A549 treated with GW870086 at 1 μM for 4 hours (cell line): Measurements from ENCODE around the gene HPS5. TPM values are rescaled to one million over a fixed set of nuclear protein-coding genes. Genes with fewer than 3 reads are reported as not detected.

ENCODE experiments used
- total RNA-seq: library from RNA; stranded (reverse); fragments of 200-300 nt; extraction: Qiagen RNA extraction; gene quantifications from 5 replicates; pipeline ENCODE4 v1.2.3, GENCODE V29; 2022; ENCODE audit warnings: low read depth

Gene HPS5, protein sequence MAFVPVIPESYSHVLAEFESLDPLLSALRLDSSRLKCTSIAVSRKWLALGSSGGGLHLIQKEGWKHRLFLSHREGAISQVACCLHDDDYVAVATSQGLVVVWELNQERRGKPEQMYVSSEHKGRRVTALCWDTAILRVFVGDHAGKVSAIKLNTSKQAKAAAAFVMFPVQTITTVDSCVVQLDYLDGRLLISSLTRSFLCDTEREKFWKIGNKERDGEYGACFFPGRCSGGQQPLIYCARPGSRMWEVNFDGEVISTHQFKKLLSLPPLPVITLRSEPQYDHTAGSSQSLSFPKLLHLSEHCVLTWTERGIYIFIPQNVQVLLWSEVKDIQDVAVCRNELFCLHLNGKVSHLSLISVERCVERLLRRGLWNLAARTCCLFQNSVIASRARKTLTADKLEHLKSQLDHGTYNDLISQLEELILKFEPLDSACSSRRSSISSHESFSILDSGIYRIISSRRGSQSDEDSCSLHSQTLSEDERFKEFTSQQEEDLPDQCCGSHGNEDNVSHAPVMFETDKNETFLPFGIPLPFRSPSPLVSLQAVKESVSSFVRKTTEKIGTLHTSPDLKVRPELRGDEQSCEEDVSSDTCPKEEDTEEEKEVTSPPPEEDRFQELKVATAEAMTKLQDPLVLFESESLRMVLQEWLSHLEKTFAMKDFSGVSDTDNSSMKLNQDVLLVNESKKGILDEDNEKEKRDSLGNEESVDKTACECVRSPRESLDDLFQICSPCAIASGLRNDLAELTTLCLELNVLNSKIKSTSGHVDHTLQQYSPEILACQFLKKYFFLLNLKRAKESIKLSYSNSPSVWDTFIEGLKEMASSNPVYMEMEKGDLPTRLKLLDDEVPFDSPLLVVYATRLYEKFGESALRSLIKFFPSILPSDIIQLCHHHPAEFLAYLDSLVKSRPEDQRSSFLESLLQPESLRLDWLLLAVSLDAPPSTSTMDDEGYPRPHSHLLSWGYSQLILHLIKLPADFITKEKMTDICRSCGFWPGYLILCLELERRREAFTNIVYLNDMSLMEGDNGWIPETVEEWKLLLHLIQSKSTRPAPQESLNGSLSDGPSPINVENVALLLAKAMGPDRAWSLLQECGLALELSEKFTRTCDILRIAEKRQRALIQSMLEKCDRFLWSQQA
- 13.8 to 16.7 TPM (median 15.5 TPM) in 5 replicates for total RNA-seq

GRCh38 chr11:18321969-18322711, at the start of gene HPS5, which contains the start of gene GTF2H1:
TSS of gene HPS5 (minus strand) at chr11:18322140. CDS start at chr11:18317858, 4,282 bp downstream.
TSS of gene GTF2H1 (plus strand) at chr11:18322567. CDS start at chr11:18333075, 10,508 bp downstream.

GRCh38 chr11:18265949-18266348, 56.0 kb downstream of the HPS5 start, which contains the start of gene SAA1:
TSS of gene SAA1 (plus strand) at chr11:18266264. CDS start at chr11:18266888, 624 bp downstream.

GRCh38 chr11:18248561-18248960, 73.4 kb downstream of the HPS5 start, which contains the start of gene SAA2:
TSS of gene SAA2 (minus strand) at chr11:18248668. CDS start at chr11:18248011, 657 bp downstream.

DNA sequence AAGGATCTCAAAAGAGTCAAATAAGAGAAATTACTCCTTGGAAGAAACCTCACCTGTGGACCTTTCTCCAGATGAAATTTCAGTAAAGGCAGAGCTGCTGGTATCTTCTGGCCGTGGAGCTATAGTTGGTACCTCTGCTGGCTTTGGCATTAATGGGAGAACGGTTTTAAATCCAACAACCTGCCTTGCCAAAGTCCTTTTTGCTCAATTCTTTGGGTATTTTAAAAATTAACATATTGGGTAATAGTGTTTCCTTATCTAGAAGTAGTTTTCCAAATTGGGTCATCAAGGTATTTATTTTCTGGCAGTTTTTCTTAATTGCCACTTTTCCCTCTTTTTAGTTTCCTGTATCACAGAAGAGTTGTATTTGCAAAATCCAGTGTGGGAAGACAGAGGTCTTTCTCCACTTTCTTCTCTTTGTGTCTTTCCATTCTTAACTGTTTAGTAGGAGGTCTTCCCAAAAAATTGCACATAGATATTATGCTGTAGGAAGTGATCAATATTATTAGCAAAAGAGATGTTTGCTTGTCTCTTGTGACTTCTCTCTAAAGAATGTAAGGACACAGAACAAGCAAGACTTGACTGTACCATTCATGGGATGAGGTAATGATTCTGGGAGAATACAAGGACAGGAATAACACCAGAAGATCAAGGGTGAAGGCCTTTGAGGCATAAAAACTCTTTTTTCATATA, 85.1 kb downstream of the HPS5 start, which contains the start of gene SAA4:
Gene SAA4 (minus strand): TSS at position 139 of the 693 bp plus-strand sequence. CDS start 876 bp downstream, outside the sequence.

Other genes starting within 250 kb of the HPS5 start
- gene SAAL1, start 216.1 kb downstream of the HPS5 start, total RNA-seq, result 35.4 to 39.9 TPM (median 37.8 TPM) in 5 replicates
- gene MRGPRX3, start 189.6 kb downstream of the HPS5 start, total RNA-seq, result not detected in 5 replicates
- not detected in 5 replicates for gene MRGPRX4, start 149.3 kb downstream of the HPS5 start, total RNA-seq
- not detected in 5 replicates for gene SAA4, start 85.3 kb downstream of the HPS5 start, total RNA-seq
- gene SAA2, start 73.5 kb downstream of the HPS5 start, total RNA-seq, result 0.24 to 0.43 TPM in 2 of 5 replicates, not detected in the others
- gene SAA1, start 55.9 kb downstream of the HPS5 start, total RNA-seq, result 0.97 to 2.6 TPM (median 1.6 TPM) in 5 replicates
- 35.3 to 42.6 TPM (median 38.1 TPM) in 5 replicates for gene GTF2H1, start 427 bp upstream of the HPS5 start, total RNA-seq
- 2,911 to 3,783 TPM (median 3,414 TPM) in 5 replicates for gene LDHA, start 72.4 kb upstream of the HPS5 start, total RNA-seq
- gene LDHC, start 90.2 kb upstream of the HPS5 start, total RNA-seq, result 0.18 to 0.21 TPM in 2 of 5 replicates, not detected in the others
- gene LDHAL6A, start 133.7 kb upstream of the HPS5 start, total RNA-seq, result not detected in 5 replicates
- gene TSG101, start 204.8 kb upstream of the HPS5 start, total RNA-seq, result 85.9 to 109 TPM (median 98.0 TPM) in 5 replicates